IMR-90 (cell line): Measurements from ENCODE around the gene STK17A. TPM values are rescaled to one million over a fixed set of nuclear protein-coding genes. Genes with fewer than 3 reads are reported as not detected.
"Not testable (repeated sequence)": the region's sequence is repeated elsewhere in the genome, so short reads cannot be mapped to it uniquely, and the experiment has no call there.

ENCODE experiments used
- ATAC-seq: fragments of 200-7000 bp; cut with Tn5 transposase; 2 replicates; pipeline ENCODE4 v1.9.1; 2020; ENCODE audit warnings: low read depth, mild to moderate bottlenecking, moderate library complexity
- BruUV-seq: library from RNA; stranded (reverse); fragments of 400-500 nt; replicated peaks from 2 replicates; lab custom pipeline; 2021; lab: Mats Ljungman, UMichigan
- CTCF ChIA-PET: fragments of 300-600 bp; formaldehyde crosslinking; extraction: SDS; loops from one replicate; lab custom pipeline; 2021; ENCODE audit warnings: antibody characterized with exemption; lab: Yijun Ruan, JAX
- POLR2A ChIA-PET: fragments of 300-600 bp; sonication (Branson Sonifier 250); formaldehyde crosslinking; loops from one replicate; lab custom pipeline; 2022; ENCODE audit warnings: antibody characterized with exemption; ENCODE audit not compliant: unreplicated experiment; lab: Charles Lee
- DNase-seq: peaks from one replicate; pipeline ENCODE4 v3.0.0; 2013
- H2AFZ ChIP-seq: replicated peaks from 2 replicates; pipeline ENCODE3; 2013; ENCODE audit warnings: low read length, mild to moderate bottlenecking; ENCODE audit not compliant: poor library complexity
- H2AK5ac ChIP-seq: 2 replicates; pipeline ENCODE4 v1.6.1; 2013; ENCODE audit warnings: low read depth, low read length, inconsistent platforms
- H2AK9ac ChIP-seq: replicated peaks from 2 replicates; pipeline ENCODE3; 2013; ENCODE audit warnings: mild to moderate bottlenecking, low read depth, low read length, moderate library complexity; ENCODE audit not compliant: poor library complexity
- H2BK120ac ChIP-seq: 2 replicates; pipeline ENCODE4 v1.6.1; 2013; ENCODE audit warnings: low read depth, low read length, inconsistent platforms
- H2BK15ac ChIP-seq: 3 replicates; pipeline ENCODE4 v1.6.1; 2013; ENCODE audit warnings: low read depth, low read length, inconsistent platforms
- H2BK20ac ChIP-seq: 2 replicates; pipeline ENCODE4 v1.6.1; 2013; ENCODE audit warnings: low read depth, mild to moderate bottlenecking, inconsistent platforms, low read length, moderate library complexity
- H2BK5ac ChIP-seq: 2 replicates; pipeline ENCODE4 v1.6.1; 2013; ENCODE audit warnings: mild to moderate bottlenecking, low read depth, low read length, inconsistent platforms; ENCODE audit not compliant: poor library complexity, severe bottlenecking
- H3K14ac ChIP-seq: replicated peaks from 2 replicates; pipeline ENCODE4 v1.6.1; 2013; ENCODE audit warnings: low read depth, low read length, inconsistent platforms
- H3K18ac ChIP-seq: 2 replicates; pipeline ENCODE4 v1.6.1; 2013; ENCODE audit warnings: low read depth, low read length, control low read depth
- H3K23ac ChIP-seq: 2 replicates; pipeline ENCODE4 v1.6.1; 2013; ENCODE audit warnings: low read depth, low read length, inconsistent platforms
- H3K27ac ChIP-seq: 2 replicates; pipeline ENCODE4 v1.5.1; 2013; ENCODE audit warnings: mild to moderate bottlenecking, control low read depth, low read length; ENCODE audit not compliant: insufficient read depth
- H3K27me3 ChIP-seq: 2 replicates; pipeline ENCODE4 v1.6.1; 2013; ENCODE audit warnings: low read length; ENCODE audit not compliant: control insufficient read depth, insufficient read depth
- H3K36me3 ChIP-seq: 2 replicates; pipeline ENCODE4 v1.6.1; 2013; ENCODE audit warnings: low read length, mixed read lengths; ENCODE audit not compliant: control insufficient read depth, insufficient read depth
- H3K4ac ChIP-seq: 2 replicates; pipeline ENCODE4 v1.6.1; 2013; ENCODE audit warnings: low read depth, low read length, inconsistent platforms
- H3K4me1 ChIP-seq: 2 replicates; pipeline ENCODE4 v1.6.1; 2013; ENCODE audit warnings: low read length, mixed read lengths; ENCODE audit not compliant: control insufficient read depth, insufficient read depth
- H3K4me2 ChIP-seq: 2 replicates; pipeline ENCODE4 v1.6.1; 2013; ENCODE audit warnings: low read depth, mild to moderate bottlenecking, control low read depth, low read length, moderate library complexity
- H3K4me3 ChIP-seq: 2 replicates; pipeline ENCODE4 v1.5.1; 2013; ENCODE audit warnings: low read depth, mild to moderate bottlenecking, control low read depth, low read length, moderate library complexity; ENCODE audit not compliant: insufficient read depth
- H3K56ac ChIP-seq: 2 replicates; pipeline ENCODE4 v1.6.1; 2013; ENCODE audit warnings: low read length, inconsistent platforms; ENCODE audit not compliant: insufficient read depth; ENCODE audit errors: extremely low read depth
- H3K79me1 ChIP-seq, 2 experiments: 2 replicates each; pipeline ENCODE4 v1.6.1; 2013; ENCODE audit warnings: low read length in 2 of 2, inconsistent platforms in 1 of 2, low read depth in 1 of 2
- H3K9ac ChIP-seq: 2 replicates; pipeline ENCODE4 v1.6.1; 2013; ENCODE audit warnings: low read depth, low read length, control low read depth
- H3K9me1 ChIP-seq: 2 replicates; pipeline ENCODE4 v1.6.1; 2013; ENCODE audit warnings: low read length, inconsistent platforms; ENCODE audit not compliant: insufficient read depth
- H3K9me3 ChIP-seq: 2 replicates; pipeline ENCODE4 v1.6.1; 2013; ENCODE audit warnings: low read length; ENCODE audit not compliant: control insufficient read depth, insufficient read depth
- H4K20me1 ChIP-seq: 2 replicates; pipeline ENCODE4 v1.6.1; 2013; ENCODE audit warnings: low read length, inconsistent platforms; ENCODE audit not compliant: insufficient read depth
- H4K5ac ChIP-seq: 2 replicates; pipeline ENCODE4 v1.6.1; 2013; ENCODE audit warnings: mild to moderate bottlenecking, low read depth, low read length, control low read depth
- H4K8ac ChIP-seq, 2 experiments: 2 replicates each; pipeline ENCODE4 v1.6.1; 2013; ENCODE audit warnings: low read depth in 2 of 2, low read length in 2 of 2, control low read depth in 1 of 2, inconsistent platforms in 1 of 2
- H4K91ac ChIP-seq: 2 replicates; pipeline ENCODE4 v1.6.1; 2013; ENCODE audit warnings: low read depth, low read length, inconsistent platforms; ENCODE audit not compliant: insufficient read depth
- BHLHE40 ChIP-seq: fragments of 150-350 bp; IDR thresholded peaks from 2 replicates; pipeline ENCODE4 v1.6.1; 2016; ENCODE audit warnings: mild to moderate bottlenecking, low read depth, low read length
- CEBPB ChIP-seq: IDR thresholded peaks from 2 replicates; pipeline ENCODE4 v1.6.1; 2012; ENCODE audit warnings: low read depth, low read length, improper control_type of control experiment
- ELK1 ChIP-seq: fragments of 150-350 bp; IDR thresholded peaks from 2 replicates; pipeline ENCODE4 v1.6.1; 2016; ENCODE audit warnings: low read depth, mild to moderate bottlenecking, low read length, moderate library complexity, borderline replicate concordance
- MAFK ChIP-seq: IDR thresholded peaks from 2 replicates; pipeline ENCODE4 v1.6.1; 2012; ENCODE audit warnings: low read depth, low read length, improper control_type of control experiment
- RAD21 ChIP-seq: IDR thresholded peaks from 2 replicates; pipeline ENCODE4 v1.6.1; 2012; ENCODE audit warnings: low read length, improper control_type of control experiment
- WGBS, 2 experiments: methylation state at CpG; one replicate each; pipeline versions ENCODE4 v1.1.5 to v1.1.7; 2013; ENCODE audit warnings: missing lambda C conversion rate in 2 of 2; ENCODE audit not compliant: insufficient read length in 1 of 2; ENCODE audit errors: extremely low coverage in 2 of 2; 5-methylcytosine and 5-hydroxymethylcytosine counted together
- dilution Hi-C: fragments of 300-500 bp; cut with HindIII; formaldehyde crosslinking; loops from one replicate; pipeline ENCODE4 v1.14.3; 2018; ENCODE audit warnings: low sequenced_read_pairs; ENCODE audit not compliant: unreplicated experiment
- in situ Hi-C: fragments of 300-500 bp; cut with MboI; formaldehyde crosslinking; loops from 3 replicates; pipeline ENCODE4 v1.14.3; 2019; ENCODE audit warnings: low sequenced_read_pairs, inconsistent platforms, mixed read lengths
- intact Hi-C: fragments of 100-400 bp; cut with micrococcal nuclease; formaldehyde crosslinking; loops from 2 replicates; pipeline ENCODE4 v1.10.0; 2022
- polyA plus RNA-seq, 3 experiments: library from polyadenylated mRNA; depleted of rRNA; stranded (reverse); fragments of >200 nt; gene quantifications; 2 replicates each; pipeline ENCODE4 v1.2.3, GENCODE V29; 2012; ENCODE audit warnings: low replicate concordance in 1 of 3
- total RNA-seq: library from RNA; depleted of rRNA; stranded (reverse); fragments of >200 nt; gene quantifications from 2 replicates; pipeline ENCODE4 v1.2.3, GENCODE V29; 2012

The STK17A gene
- total and polyA plus RNA-seq, 2 of the 4 experiments (the other 2 are of a cell fraction) = 40.5 to 50.5 TPM

GRCh38 chr7:43594020-43594419 is 11.1 kb downstream of the STK17A start:
- H3K27me3 ChIP-seq = no peaks in the 10 kb centered on the region
- peaks cover 9% of the 10 kb centered on the region for H3K4me1 ChIP-seq
- no peak overlapping the region for H4K8ac ChIP-seq
- H3K4ac ChIP-seq = no peak overlapping the region
- peaks cover 9 to 52% of the 10 kb centered on the region in 2 experiments; a peak in 3 of 4 replicates for H3K79me1 ChIP-seq
- no peak overlapping the region for H2BK20ac ChIP-seq
- no peak for DNase-seq
- ChIA-PET CTCF (no interaction called here), POLR2A (no interaction called here)
- 0 out of 2 replicates have a peak overlapping the region, but pooled peaks have one; percentile 65 for H3K14ac ChIP-seq
- ATAC-seq = no peak
- peaks cover 17% of the 10 kb centered on the region for H3K36me3 ChIP-seq
- H4K20me1 ChIP-seq = peaks cover 72% of the 10 kb centered on the region
- H3K9ac ChIP-seq = no peak overlapping the region
- dilution Hi-C loops (no loop called here), in situ Hi-C loops (no loop called here), intact Hi-C loops (no loop called here)
- H2BK5ac ChIP-seq = no peak overlapping the region
- H3K9me3 ChIP-seq = no peaks in the 10 kb centered on the region
- H3K4me2 ChIP-seq = no peak overlapping the region
- H4K91ac ChIP-seq = no peak overlapping the region
- no peak overlapping the region for H3K27ac ChIP-seq
- no CpG with 5 or more reads among the region's 2 CpGs for WGBS, 2 experiments
- no peak overlapping the region for H2AK5ac ChIP-seq
- TF ChIP-seq RAD21 (no peak), ELK1 (no peak), BHLHE40 (no peak), MAFK (no peak), CEBPB (no peak)
- H3K56ac ChIP-seq = no peak overlapping the region
- no peak overlapping the region for H3K23ac ChIP-seq
- 0 out of 2 replicates have a peak overlapping the region, but pooled peaks have one; percentile 64 for H4K5ac ChIP-seq
- no TSS peak for BruUV-seq
- H3K18ac ChIP-seq = no peak overlapping the region
- no peak overlapping the region for H2AK9ac ChIP-seq
- no peak overlapping the region for H2BK120ac ChIP-seq
- no peak overlapping the region for H3K4me3 ChIP-seq
- no peak overlapping the region for H2AFZ ChIP-seq
- peaks cover 15% of the 10 kb centered on the region for H3K9me1 ChIP-seq
- no peak overlapping the region for H2BK15ac ChIP-seq

GRCh38 chr7:43596426-43596825 is 13.5 kb downstream of the STK17A start:
- H2BK5ac ChIP-seq, H2AK9ac ChIP-seq, DNase-seq, H3K27me3 ChIP-seq, H3K14ac ChIP-seq, BruUV-seq, H3K9me3 ChIP-seq, intact Hi-C loops, H2AK5ac ChIP-seq, dilution Hi-C loops, H4K5ac ChIP-seq, H3K9me1 ChIP-seq, H3K4me1 ChIP-seq, H2BK20ac ChIP-seq, H3K18ac ChIP-seq, H3K4ac ChIP-seq, H3K23ac ChIP-seq, H3K9ac ChIP-seq, H2BK15ac ChIP-seq, POLR2A ChIA-PET, in situ Hi-C loops, H4K91ac ChIP-seq, H2AFZ ChIP-seq, H4K8ac ChIP-seq, H3K56ac ChIP-seq, H2BK120ac ChIP-seq, H3K4me3 ChIP-seq, ATAC-seq, H3K4me2 ChIP-seq: not testable (repeated sequence)
- Histone ChIP-seq H3K79me1 (peaks cover 17 to 48% of the 10 kb centered on the region in 2 experiments), H3K27ac (peak overlapping the region; percentile 24; the same call in 1 of the 2 replicates), H4K20me1 (peaks cover 56% of the 10 kb centered on the region), H3K36me3 (peaks cover 23% of the 10 kb centered on the region)
- 70% methylated on average over 2 of the region's 5 CpGs; no CpG with 5 or more reads in 1 of the 2 experiments for WGBS, 2 experiments
- CTCF ChIA-PET = interaction anchor here (0.9 kb wide), 1 partner anchor 101 kb away, joined by 3 read pairs; no protein-coding TSS in a partner anchor
